NOMO-1 (cell line): Measurements from ENCODE around the gene RTN4RL1.
"Not testable (repeated sequence)": the region's sequence is repeated elsewhere in the genome, so short reads cannot be mapped to it uniquely, and the experiment has no call there.

ENCODE experiments used
- DNase-seq, 2 experiments: peaks; one replicate each; lab custom pipeline; 2025; ENCODE audit not compliant: unreplicated experiment in 2 of 2; lab: John Stamatoyannopoulos, UW

RTN4RL1 gene

DNA sequence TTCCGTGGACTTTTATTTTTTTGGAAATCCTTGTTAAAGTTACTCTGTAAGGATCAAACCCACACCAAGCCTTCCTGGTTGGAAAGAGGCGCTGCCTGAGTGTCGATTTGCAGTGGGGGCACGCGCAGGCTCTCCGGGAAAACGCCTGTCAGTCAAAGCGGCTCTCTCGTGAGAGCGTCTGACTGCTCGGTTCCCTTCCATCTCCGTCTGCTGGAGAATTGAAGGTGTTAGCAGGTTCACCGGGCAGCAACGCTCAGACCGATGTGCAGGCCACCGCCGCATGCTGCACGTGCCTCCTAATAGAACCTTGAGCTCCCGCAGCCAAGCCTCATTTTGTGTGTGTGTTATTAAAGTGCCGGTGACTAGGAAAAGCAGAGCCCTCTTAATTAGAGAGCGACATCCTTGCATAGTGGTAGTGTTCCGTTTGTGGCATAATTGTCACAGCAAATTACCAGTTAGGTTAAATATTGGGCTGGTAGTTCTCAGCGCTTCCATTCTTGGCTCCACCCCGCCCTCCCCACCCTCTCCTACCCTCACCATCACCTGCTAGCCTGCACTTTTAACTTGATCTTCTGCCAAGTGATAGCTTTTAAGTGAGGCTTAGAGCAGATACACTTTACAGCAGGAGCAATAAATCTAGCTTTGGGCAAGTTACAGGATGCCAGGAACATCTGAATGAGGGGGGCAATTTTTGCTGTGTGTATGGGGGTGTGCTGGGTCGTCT, 119.8 kb downstream of the RTN4RL1 start:
- no peak for DNase-seq

DNA sequence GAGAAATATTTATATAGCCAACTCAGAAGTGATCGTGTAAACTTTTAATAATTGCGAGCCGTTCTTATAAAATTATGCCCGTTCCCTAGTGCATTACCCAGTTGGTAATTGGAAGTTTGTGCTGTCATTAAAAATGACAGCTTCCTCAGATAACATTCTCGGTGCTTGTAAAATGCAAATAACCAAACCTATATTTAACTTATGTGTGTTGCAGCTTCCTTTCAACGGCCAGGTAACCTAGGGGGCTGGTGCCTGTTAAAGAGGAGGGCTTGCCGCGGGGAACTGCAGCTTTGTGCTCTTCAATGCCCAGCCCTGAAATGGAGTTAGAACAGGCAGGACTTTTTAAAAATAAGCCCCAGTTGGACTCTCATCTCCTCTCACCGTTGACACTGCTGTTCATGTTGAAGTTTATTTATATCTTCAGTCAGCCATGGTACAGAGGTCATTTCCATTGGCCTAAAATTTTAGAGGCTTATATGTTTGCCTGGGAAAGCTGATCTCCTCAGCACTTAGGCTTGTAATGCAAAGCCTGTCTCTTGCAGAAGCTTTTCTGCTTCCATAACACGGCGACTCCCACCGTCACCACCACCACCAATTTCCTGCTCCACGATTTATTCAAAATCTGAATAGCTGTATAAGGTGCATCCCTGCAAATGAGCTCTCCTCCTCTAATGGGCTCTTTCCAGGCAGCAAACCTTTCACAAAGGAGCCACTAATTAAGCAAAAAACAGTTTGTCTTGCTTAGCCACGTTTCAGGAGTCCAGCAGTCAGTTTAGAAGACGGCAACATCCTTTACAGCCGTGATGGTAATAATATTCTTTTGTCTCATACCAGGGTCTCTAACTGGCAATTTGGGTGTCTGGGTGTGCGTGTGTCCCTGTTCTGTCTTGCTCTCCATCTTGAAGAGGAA, 120.6 kb downstream of the RTN4RL1 start:
- no peak for DNase-seq

DNA sequence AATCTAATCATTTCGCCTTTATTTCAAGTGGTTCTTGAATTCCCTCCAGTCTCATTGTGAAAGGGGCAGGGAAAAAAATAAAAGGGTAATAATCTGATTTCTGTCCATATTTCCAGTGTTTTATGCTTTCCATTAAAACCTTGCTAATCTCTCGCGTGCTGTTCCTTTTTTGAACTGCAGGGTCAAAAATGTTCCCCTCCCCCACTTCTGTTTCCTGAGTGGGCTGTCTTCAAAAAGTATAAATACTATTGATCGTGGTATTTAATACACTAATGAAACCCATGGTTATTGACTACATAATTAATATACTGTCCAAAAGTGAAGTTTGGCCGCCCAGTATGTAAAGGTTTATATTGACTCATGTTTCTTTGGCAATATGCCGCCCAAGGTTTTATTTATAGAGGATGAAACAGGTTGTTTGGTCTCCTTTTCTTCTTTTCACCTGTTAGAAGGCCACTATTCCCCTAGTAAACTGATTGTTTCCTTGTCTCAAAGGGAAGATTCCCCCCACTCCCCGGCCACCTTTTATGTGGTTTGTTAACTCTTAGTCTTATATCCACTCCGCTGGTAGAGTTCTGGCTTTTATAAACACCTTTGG, 125.6 kb downstream of the RTN4RL1 start:
- DNase-seq, result no peak

DNA sequence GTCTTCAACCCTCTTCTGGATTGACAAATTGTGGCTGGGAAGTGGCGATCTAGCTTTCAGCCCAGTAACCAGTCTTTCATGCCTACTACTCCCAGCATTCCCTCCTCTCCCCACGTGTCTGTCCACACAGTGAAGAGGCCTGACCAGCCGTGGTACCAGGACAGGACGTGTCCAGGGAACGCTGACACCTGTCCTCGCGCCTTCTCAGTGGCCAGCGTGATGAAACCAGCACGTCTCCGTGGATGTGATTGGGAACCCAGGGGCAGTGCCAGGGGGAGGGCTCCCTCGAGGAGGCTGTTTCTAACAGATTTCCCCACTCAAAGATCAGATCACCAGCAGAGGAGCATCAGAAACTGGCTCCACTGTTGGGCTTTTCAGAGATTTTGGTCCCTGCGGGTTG, 126.3 kb downstream of the RTN4RL1 start:
- DNase-seq, result no peak

DNA sequence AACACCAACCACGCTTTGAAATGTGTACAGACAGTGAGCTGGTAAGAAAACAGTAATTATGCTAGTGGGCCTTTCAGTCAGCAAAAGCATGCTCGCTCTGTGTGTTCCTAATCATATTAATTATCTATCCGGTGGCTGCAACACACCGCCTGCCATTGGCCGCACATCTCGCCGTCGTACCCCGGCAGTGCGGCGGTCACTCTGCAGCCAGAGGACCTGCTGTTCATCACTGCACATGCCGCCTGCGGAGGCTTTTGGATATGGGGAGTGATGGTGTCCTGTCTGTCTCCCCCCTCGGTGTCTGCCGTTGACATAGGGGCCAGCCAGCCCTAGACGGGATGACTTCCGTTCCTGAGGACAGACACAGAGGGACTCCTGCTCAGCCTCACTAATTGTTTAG, 126.8 kb downstream of the RTN4RL1 start:
- DNase-seq, result no peak

DNA sequence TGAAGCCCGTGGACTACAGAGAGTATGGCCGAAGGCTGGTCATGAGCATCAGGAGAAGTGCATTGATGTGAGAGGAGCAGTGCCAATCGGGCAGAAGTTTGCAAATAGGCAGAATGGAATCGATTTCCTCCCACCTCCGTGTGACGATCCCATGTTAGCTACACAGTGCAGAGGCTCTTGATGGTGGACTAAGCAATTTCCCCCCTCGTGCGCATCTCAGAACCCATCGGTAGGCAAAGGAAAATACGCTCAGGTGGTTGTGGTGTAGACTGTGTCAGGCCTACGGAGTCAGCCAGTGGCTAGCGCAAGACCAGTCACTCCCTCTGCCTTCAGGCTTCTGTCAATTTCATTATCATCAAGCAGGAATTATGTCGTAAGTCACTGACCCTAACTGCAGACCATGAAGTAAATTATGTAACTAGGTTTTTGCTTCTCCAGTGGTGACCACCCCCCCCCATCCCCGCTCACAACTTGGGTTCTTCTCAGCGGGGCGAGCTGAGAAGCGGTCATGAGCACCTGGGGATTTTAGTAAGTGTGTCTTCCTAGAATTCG, 128.0 kb downstream of the RTN4RL1 start:
- no peak for DNase-seq

DNA sequence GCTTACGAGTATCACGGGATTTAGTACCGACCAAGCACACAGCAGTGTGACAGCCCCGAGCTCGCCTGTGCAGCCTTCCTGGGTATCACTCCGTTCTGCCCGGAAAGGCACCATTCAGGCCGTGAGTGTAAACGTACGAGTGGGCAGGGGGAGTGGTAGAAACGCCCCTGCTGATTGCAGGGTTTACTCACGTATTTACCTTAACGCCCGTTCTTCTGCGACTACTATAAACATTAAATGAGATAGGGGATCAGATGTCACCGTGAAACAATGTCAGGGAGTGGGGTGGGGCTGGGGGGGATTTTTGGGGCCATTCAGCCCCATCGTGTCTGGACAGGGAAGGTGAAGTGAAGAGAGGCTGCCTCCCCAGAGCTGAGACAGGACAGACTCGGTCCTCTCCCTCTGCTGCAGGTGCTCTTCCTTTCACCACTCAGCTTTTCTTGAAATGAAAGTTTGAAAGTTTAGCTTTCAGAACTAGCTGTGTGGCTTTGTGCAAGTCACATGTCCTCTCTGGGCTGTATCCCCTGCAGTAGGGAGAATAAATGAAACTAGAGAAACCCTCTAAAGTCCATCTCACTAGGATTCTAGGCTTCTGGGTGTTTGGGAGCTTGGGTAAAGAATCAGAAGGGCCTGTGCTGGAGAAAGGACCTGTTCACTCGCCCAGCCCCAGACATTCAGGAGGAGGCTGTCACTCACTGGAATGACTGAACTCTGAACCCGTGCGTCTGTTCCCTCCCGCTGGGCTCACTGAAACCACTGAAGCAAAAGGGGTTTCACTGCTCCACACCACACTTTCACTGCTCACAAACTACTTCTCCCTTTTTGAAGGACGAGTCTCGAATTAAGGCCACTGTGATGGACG, 128.7 kb downstream of the RTN4RL1 start:
- no peak for DNase-seq

DNA sequence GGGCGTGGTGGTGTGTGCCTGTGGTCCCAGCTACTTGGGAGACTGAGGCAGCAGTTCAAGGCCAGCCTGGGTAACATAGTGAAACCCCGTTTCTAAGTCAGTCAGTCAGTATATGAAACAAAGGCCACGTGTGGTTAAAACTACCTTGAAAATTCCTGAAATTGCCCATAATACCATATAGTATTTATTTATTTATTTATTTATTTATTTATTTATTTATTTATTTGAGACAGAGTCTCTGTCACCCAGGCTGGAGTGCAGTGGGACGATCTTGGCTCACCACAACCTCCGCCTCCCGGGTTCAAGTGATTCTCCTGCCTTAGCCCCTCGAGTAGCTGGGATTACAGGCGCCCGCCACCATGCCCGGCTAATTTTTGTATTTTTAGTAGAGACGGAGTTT, 129.7 kb downstream of the RTN4RL1 start:
- DNase-seq, result not testable (repeated sequence)

DNA sequence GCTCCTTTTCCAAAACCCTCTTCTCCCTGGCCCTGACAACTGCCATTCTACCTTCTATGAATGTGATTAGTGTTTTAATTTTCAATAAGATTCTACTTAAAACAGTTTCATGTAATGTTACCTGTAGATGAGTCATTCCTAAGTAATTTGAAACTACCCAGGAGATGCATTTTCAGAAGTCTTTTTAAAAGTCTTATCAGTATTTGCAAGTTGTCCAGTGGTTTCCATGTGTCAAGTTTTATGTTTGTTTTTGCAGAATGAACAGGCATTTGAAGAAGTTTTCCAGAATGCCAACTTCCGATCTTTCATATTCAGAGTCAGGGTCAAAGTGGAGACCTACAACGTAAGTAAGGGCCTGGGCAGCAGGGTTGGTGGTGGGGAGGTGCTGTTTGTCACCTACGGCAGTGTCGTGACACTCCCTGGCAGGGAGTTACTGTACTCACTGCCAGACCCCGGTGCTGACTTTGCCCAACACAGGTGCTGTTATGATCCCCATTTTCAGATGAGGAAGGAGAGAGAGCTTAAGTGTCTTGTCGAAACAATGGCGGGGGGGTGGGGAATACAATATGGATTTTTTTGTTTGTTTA, 130.3 kb downstream of the RTN4RL1 start:
- no peak for DNase-seq

DNA sequence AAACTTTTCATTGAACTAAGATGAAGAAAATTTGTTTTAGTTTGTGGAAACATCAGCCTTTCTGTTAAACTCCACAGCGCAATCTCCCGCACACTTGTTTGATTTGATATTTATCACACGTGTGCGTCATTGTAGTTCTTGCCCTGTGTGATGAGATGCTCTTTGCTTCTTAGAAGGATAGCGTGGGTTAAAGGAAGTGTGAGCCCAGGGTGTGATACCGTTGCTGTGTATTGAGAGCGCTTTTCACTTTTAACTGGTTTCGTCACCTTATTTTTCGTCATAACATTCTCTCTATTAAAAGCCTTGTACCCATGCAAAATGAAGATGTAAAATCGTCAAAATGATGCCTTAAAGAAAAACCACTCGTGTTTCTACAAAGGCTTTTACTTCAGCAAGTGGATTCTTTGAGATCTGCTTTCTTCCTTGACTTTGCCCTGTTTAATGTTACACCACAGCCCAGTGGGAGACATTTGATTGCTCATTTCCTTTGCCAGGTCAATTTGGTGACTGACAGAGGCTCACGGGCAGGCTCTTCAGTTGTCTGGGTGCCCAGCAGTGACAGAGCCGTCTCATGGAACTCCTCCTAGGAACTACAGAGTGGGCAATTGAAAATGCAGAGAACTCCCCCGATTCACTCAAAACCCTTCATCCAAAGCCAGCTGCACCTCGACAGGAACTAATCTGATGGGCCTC, 134.2 kb downstream of the RTN4RL1 start:
- DNase-seq, result no peak

DNA sequence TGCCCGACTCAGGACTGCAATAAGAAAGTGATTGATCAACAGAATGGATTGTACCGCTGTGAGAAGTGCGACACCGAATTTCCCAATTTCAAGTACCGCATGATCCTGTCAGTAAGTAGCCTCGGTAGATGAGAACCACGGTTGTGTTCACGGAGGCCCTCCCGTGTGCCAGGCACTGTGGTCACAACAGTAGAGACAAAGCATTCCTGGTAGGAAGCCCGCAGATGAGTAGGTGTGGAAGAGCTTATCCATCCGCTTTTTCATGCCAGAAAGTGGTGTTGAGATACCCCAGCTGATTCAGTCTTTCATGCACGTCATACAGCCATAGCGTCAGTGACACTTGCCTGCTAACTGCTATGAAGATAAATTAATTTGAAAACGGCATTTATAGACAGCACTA, 136.4 kb downstream of the RTN4RL1 start:
- DNase-seq, result no peak
